ENCODE data around the gene MYH6.

DNA sequence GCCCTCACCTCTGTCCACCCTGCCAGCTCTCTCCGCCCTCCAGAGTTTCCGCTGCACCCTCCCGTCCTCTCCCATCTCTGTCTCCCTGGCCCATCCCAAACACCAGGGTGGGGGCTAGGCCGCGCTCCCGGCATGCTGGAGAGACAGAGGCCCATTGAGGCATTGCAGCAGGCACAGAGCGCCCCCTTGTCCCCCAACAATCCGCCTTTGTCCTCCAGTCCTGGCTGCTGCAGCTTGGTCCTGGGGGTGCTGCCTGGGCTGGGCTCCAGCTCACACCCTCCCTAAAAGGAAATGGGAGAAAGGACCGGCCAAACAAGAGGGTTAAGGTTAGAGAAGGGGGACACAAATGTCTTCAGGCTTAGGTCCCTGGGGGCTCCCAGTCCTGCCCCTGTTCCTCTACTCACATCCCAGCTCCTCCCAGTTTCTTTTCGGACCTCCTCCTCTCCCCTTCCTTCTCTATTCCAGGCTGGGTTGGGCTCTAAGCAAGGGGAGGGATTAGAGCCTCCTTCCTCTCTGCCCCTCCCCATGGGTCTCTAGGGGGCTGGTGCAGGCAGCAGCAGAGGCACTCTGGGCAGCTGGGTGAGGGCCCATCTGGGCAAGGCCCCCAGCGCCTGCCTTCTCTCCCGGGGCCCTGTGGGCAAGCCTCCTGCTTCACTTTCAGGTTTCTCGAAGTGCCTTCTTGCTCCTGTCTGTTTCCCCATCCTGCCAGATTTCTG is 31.4 kb downstream of the MYH6 start, which contains the start of gene CMTM5:
- TF ChIP-seq ELF3 (CRISPR knock-in tag; IDR thresholded peaks at IDR 0.05) (no peak), ZKSCAN1 (IDR thresholded peaks at IDR 0.05; ENCODE audit: low read length) (no peak), ZNF780A (CRISPR knock-in tag; IDR thresholded peaks at IDR 0.05) (no peak), TOPORS (CRISPR knock-in tag; IDR thresholded peaks at IDR 0.05) (no peak), MYC (CRISPR knock-in tag; IDR thresholded peaks at IDR 0.05; ENCODE audit: borderline replicate concordance) (no peak)
- TF ChIP-seq, protein P1, sequence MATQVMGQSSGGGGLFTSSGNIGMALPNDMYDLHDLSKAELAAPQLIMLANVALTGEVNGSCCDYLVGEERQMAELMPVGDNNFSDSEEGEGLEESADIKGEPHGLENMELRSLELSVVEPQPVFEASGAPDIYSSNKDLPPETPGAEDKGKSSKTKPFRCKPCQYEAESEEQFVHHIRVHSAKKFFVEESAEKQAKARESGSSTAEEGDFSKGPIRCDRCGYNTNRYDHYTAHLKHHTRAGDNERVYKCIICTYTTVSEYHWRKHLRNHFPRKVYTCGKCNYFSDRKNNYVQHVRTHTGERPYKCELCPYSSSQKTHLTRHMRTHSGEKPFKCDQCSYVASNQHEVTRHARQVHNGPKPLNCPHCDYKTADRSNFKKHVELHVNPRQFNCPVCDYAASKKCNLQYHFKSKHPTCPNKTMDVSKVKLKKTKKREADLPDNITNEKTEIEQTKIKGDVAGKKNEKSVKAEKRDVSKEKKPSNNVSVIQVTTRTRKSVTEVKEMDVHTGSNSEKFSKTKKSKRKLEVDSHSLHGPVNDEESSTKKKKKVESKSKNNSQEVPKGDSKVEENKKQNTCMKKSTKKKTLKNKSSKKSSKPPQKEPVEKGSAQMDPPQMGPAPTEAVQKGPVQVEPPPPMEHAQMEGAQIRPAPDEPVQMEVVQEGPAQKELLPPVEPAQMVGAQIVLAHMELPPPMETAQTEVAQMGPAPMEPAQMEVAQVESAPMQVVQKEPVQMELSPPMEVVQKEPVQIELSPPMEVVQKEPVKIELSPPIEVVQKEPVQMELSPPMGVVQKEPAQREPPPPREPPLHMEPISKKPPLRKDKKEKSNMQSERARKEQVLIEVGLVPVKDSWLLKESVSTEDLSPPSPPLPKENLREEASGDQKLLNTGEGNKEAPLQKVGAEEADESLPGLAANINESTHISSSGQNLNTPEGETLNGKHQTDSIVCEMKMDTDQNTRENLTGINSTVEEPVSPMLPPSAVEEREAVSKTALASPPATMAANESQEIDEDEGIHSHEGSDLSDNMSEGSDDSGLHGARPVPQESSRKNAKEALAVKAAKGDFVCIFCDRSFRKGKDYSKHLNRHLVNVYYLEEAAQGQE (IDR thresholded peaks at IDR 0.05; ENCODE audit: borderline replicate concordance in 1 of 2, low read depth in 1 of 2, low read length in 2 of 2), result no peak
